K562 (cell line): ENCODE data around the gene TGFA. TPM values are rescaled to one million over a fixed set of nuclear protein-coding genes. Genes with fewer than 3 reads are reported as not detected.

Experiments used
- ATAC-seq: fragments of 200-7000 bp; cut with Tn5 transposase; 3 replicates; pipeline ENCODE4 v1.9.1; 2020; ENCODE audit warnings: moderate library complexity
- BruUV-seq: library from RNA; stranded (reverse); fragments of 400-500 nt; replicated peaks from 2 replicates; lab custom pipeline; 2021; lab: Mats Ljungman, UMichigan
- CTCF ChIA-PET: fragments of 300-600 bp; formaldehyde crosslinking; extraction: SDS; loops from one replicate; lab custom pipeline; 2021; ENCODE audit warnings: low intra/inter-chr PET ratio; lab: Yijun Ruan, JAX
- POLR2A ChIA-PET: fragments of 300-600, 350-650 bp; sonication (Branson Sonifier 250); formaldehyde crosslinking; extraction: SDS; loops from one replicate; lab custom pipeline; 2021; ENCODE audit warnings: antibody characterized with exemption, inconsistent platforms; lab: Yijun Ruan, JAX
- DNase-seq, 4 experiments: peaks; one replicate each; pipeline versions ENCODE4 v3.0.0 to v3.0.0-alpha.2; 2011 to 2018; ENCODE audit warnings: low spot score in 3 of 4, mixed read lengths in 3 of 4; ENCODE audit errors: extremely low read depth in 1 of 4
- FAIRE-seq: peaks from 2 replicates; lab custom pipeline; 2011; peaks lifted over from hg19 to GRCh38; lab: Jason Lieb, UNC
- H2AFZ ChIP-seq: 2 replicates; pipeline ENCODE4 v1.6.0; 2011; ENCODE audit warnings: low read depth, low read length, control low read depth, inconsistent platforms
- H3K27ac ChIP-seq: fragments of 200-600 bp; 3 replicates; pipeline ENCODE4 v1.8.0; 2011; ENCODE audit warnings: low read depth, mild to moderate bottlenecking, control low read depth, inconsistent platforms, low read length, moderate library complexity, mixed read lengths; ENCODE audit errors: extremely low read depth
- H3K27me3 ChIP-seq, 2 experiments: fragments of 300-600 bp in 1 of 2; 2 replicates in 1 of 2; 3 replicates in 1 of 2; pipeline versions ENCODE4 v1.6.0 to v1.8.0; 2011; ENCODE audit warnings: inconsistent platforms in 2 of 2, low read length in 2 of 2, mild to moderate bottlenecking in 1 of 2, mixed read lengths in 1 of 2, moderate library complexity in 1 of 2; ENCODE audit not compliant: control insufficient read depth in 2 of 2, insufficient read depth in 2 of 2
- H3K36me3 ChIP-seq: fragments of 300-600 bp; 3 replicates; pipeline ENCODE4 v1.8.0; 2011; ENCODE audit warnings: mild to moderate bottlenecking, low read length, inconsistent platforms; ENCODE audit not compliant: control insufficient read depth, insufficient read depth
- H3K4me1 ChIP-seq, 2 experiments: fragments of 200-600 bp in 1 of 2; replicated peaks in 1 of 2; 2 replicates in 1 of 2; 3 replicates in 1 of 2; pipeline versions ENCODE4 v1.5.1 to v1.8.0; 2011; ENCODE audit warnings: inconsistent platforms in 2 of 2, low read length in 2 of 2, mild to moderate bottlenecking in 1 of 2, mixed read lengths in 1 of 2, moderate library complexity in 1 of 2; ENCODE audit not compliant: control insufficient read depth in 2 of 2, insufficient read depth in 2 of 2
- H3K4me2 ChIP-seq: 2 replicates; pipeline ENCODE4 v1.6.1; 2011; ENCODE audit warnings: low read length, control low read depth, inconsistent platforms, mixed read lengths; ENCODE audit not compliant: insufficient read depth
- H3K4me3 ChIP-seq: fragments of 200-600 bp; sonication (generic), shearing (Covaris generic); 2 replicates; pipeline ENCODE4 v1.5.1; 2016; ENCODE audit warnings: control low read depth, inconsistent platforms
- H3K79me2 ChIP-seq: fragments of 200-600 bp; 3 replicates; pipeline ENCODE4 v1.8.0; 2011; ENCODE audit warnings: low read length, inconsistent platforms; ENCODE audit not compliant: control insufficient read depth, insufficient read depth
- H3K9ac ChIP-seq, 2 experiments: 2 replicates each; pipeline versions ENCODE4 v1.6.0 to v1.6.1; 2011; ENCODE audit warnings: low read depth in 2 of 2, low read length in 2 of 2, control low read depth in 1 of 2, inconsistent platforms in 1 of 2, mild to moderate bottlenecking in 1 of 2, mixed read lengths in 1 of 2; ENCODE audit not compliant: insufficient read depth in 1 of 2
- H3K9me1 ChIP-seq: one replicate; pipeline ENCODE4 v1.6.0; 2011; ENCODE audit warnings: inconsistent platforms, mild to moderate bottlenecking, low read length, moderate library complexity; ENCODE audit not compliant: control insufficient read depth, insufficient read depth
- H3K9me3 ChIP-seq: replicated peaks from 2 replicates; pipeline ENCODE4 v1.5.1; 2011; ENCODE audit warnings: low read depth, low read length, inconsistent platforms; ENCODE audit not compliant: control insufficient read depth, insufficient read depth
- H4K20me1 ChIP-seq: replicated peaks from 2 replicates; pipeline ENCODE4 v1.6.1; 2011; ENCODE audit warnings: low read length, inconsistent platforms, mixed read lengths; ENCODE audit not compliant: control insufficient read depth, insufficient read depth
- ARID3A ChIP-seq: IDR thresholded peaks from 2 replicates; pipeline ENCODE4 v1.6.1; 2012; ENCODE audit warnings: low read depth, low read length, improper control_type of control experiment, borderline replicate concordance
- BCL6 ChIP-seq: fragments of 250-450 bp; sonication (Bioruptor Pico); IDR thresholded peaks from 2 replicates; pipeline ENCODE4 v1.4.0; 2020
- CHD4 ChIP-seq: fragments of 200-600 bp; sonication (generic); IDR thresholded peaks from 3 replicates; pipeline ENCODE4 v1.6.1; 2012; ENCODE audit warnings: low read depth, mild to moderate bottlenecking, mixed read lengths, low read length, inconsistent platforms; ENCODE audit not compliant: insufficient read depth, insufficient replicate concordance, poor library complexity, severe bottlenecking
- DPF2 ChIP-seq: fragments of 450-650 bp; IDR thresholded peaks from 2 replicates; pipeline ENCODE4 v1.6.1; 2016
- ETV5 ChIP-seq: sonication (generic); formaldehyde crosslinking; IDR thresholded peaks from 2 replicates; pipeline ENCODE4 v1.4.0; 2020; ENCODE audit warnings: low read depth, mild to moderate bottlenecking, missing genetic modification reagents
- KAT8 ChIP-seq: fragments of 450-650 bp; IDR thresholded peaks from 2 replicates; pipeline ENCODE4 v1.6.1; 2016; ENCODE audit warnings: low read depth, mild to moderate bottlenecking
- NFXL1 ChIP-seq: fragments of 450-650 bp; formaldehyde crosslinking; IDR thresholded peaks from 2 replicates; pipeline ENCODE4 v1.4.0; 2021; ENCODE audit warnings: mild to moderate bottlenecking
- POU5F1 ChIP-seq: fragments of 150-350 bp; IDR thresholded peaks from 2 replicates; pipeline ENCODE4 v1.6.1; 2014; ENCODE audit warnings: borderline replicate concordance, low read length, low read depth, mild to moderate bottlenecking; ENCODE audit not compliant: partially characterized antibody
- PTRF ChIP-seq: fragments of 450-650 bp; IDR thresholded peaks from 2 replicates; pipeline ENCODE4 v1.6.1; 2016; ENCODE audit warnings: mild to moderate bottlenecking, missing genetic modification characterization, missing compliant biosample characterization
- SIN3B ChIP-seq: fragments of 450-650 bp; IDR thresholded peaks from 2 replicates; pipeline ENCODE4 v1.6.1; 2017; ENCODE audit warnings: low read depth, mild to moderate bottlenecking, moderate library complexity
- TFAP4 ChIP-seq: sonication (generic); formaldehyde crosslinking; IDR thresholded peaks from 2 replicates; pipeline ENCODE4 v1.8.0; 2022; ENCODE audit warnings: missing genetic modification reagents, mild to moderate bottlenecking, moderate library complexity, borderline replicate concordance
- ZNF232 ChIP-seq: sonication (generic); formaldehyde crosslinking; IDR thresholded peaks from 2 replicates; pipeline ENCODE4 v1.8.0; 2022; ENCODE audit warnings: mild to moderate bottlenecking, missing genetic modification reagents
- WGBS: fragments of 100-300 bp; shearing (Covaris generic); methylation state at CpG from one replicate; pipeline ENCODE4 v1.1.6; 2016; ENCODE audit warnings: low coverage, mixed read lengths; ENCODE audit not compliant: insufficient coverage; ENCODE audit errors: missing lambda C conversion rate; 5-methylcytosine and 5-hydroxymethylcytosine counted together
- in situ Hi-C: fragments of 300-500 bp; cut with MboI; formaldehyde crosslinking; loops from 4 replicates; pipeline ENCODE4 v1.15.0; 2018; ENCODE audit warnings: inconsistent platforms, mixed read lengths
- intact Hi-C: fragments of 100-400 bp; cut with micrococcal nuclease; formaldehyde crosslinking; loops from 2 replicates; pipeline ENCODE4 v1.14.2; 2022
- polyA plus RNA-seq, 8 experiments: library from polyadenylated mRNA; depleted of rRNA in 4 of 8; stranded (reverse) in 5 of 8; unstranded in 3 of 8; fragments of >200 nt; fragmentation: Nextera tagmentation in 2 of 8; fragmentation: Illumina TruSeq in 1 of 8; extraction: Ambion mirVana in 2 of 8; extraction: Trizol in 1 of 8; gene quantifications; 2 replicates each; pipeline versions ENCODE4 v1.2.1 to v1.2.3, GENCODE V29; 2011 to 2014; ENCODE audit warnings: inconsistent platforms in 1 of 8, missing spikeins in 1 of 8
- total RNA-seq, 7 experiments: library from RNA; depleted of rRNA in 6 of 7; stranded (reverse); fragments of >200 nt in 6 of 7; fragmentation: Illumina TruSeq in 2 of 7; extraction: Trizol in 2 of 7; gene quantifications; 2 replicates each; pipeline versions ENCODE4 v1.2.1 to v1.2.3, GENCODE V29; 2011 to 2021; ENCODE audit warnings: low replicate concordance in 1 of 7

The TGFA gene
- total and polyA plus RNA-seq, 9 of the 15 experiments (the other 6 are each of a cell fraction or from before 2014, with no cell fraction given): not detected

DNA sequence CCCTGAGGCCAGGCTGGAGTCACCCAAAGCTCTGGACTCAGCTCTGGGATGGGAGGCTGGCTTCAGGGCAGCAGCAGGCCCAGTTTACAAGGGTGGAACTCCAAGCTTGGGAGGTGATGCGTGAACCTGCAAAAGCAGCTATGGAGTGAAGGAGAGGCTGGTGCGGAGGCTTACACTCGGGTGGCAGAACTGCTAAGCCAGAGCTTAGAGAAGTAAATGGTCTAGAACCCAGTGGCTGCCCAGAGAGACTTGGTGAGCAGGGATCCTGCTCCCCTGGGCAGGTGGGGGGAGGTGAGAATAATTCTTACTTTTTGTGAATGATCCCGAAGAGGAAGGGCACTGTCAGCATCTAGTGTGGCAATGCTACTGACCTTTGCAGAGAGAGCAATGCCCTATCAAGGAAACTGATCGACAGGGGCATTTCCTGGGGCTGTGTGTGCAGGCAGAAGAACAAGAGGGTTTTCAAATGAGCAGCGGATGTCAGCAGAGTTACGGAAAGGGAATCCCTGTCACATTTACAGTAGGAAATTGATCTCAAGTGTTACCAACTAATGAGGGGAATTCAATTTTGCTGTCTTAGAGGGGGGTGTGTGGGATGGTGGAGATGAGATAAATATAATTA is 80.4 kb downstream of the TGFA start:
- Histone ChIP-seq H4K20me1 (no peaks in the 10 kb centered on the region), H3K79me2 (no peaks in the 10 kb centered on the region), H3K4me1 (no peaks in the 10 kb centered on the region), H3K36me3 (no peaks in the 10 kb centered on the region), H3K9me3 (no peaks in the 10 kb centered on the region), H3K9me1 (no peaks in the 10 kb centered on the region), H3K4me3 (no peak overlapping the region), H3K27ac (no peak overlapping the region), H3K4me2 (no peak overlapping the region), H3K9ac (no peak overlapping the region), H2AFZ (no peak overlapping the region), H3K27me3 (peaks cover 0 to 26% of the 10 kb centered on the region in 2 experiments; a peak in 4 of 5 replicates)
- WGBS: 4% methylated on average over 7 of the region's 7 CpGs
- in situ Hi-C loops: no loop called here
- no peak for ATAC-seq
- ChIA-PET POLR2A (interaction anchor here (0.6 kb wide), 1 partner anchor 224 kb away, joined by 3 read pairs; no protein-coding TSS in a partner anchor), CTCF (no interaction called here)
- no peak for FAIRE-seq
- BruUV-seq: no TSS peak
- intact Hi-C loops: no loop called here
- DNase-seq: no peak
- TF ChIP-seq DPF2 (no peak), ARID3A (no peak), SIN3B (no peak), ETV5 (CRISPR knock-in tag) (no peak), PTRF (tag) (no peak), TFAP4 (no peak), BCL6 (no peak), NFXL1 (CRISPR knock-in tag) (no peak), CHD4 (no peak), KAT8 (no peak), ZNF232 (CRISPR knock-in tag) (no peak), POU5F1 (no peak)
